ENCODE data around the gene TMEM190.

TMEM190 gene

GRCh38 chr19:55426042-55426441 is 49.4 kb downstream of the TMEM190 start:
- no peak for TF ChIP-seq CTCF (IDR thresholded peaks at IDR 0.05; ENCODE audit: control extremely low read depth, extremely low read depth, low read depth, missing control alignments)
- CTCF ChIA-PET = interaction anchor here (1.0 kb wide), 1 partner anchor 285 kb away, joined by 3 read pairs; no protein-coding TSS in a partner anchor

More at GRCh38 chr19:55426042-55426441, 49.4 kb downstream of the TMEM190 start:
- no peak for DNase-seq (ENCODE audit: extremely low spot score)
- POLR2A ChIA-PET = no interaction called here
